Upper lobe of right lung (tissue), 1 donor: Measurements from ENCODE around the gene SMARCAD1. TPM values are rescaled to one million over a fixed set of nuclear protein-coding genes. Genes with fewer than 3 reads are reported as not detected.
A peak's percentile ranks its signal among the peaks of the same experiment; 100 is the strongest.
"Not testable (repeated sequence)": the region's sequence is repeated elsewhere in the genome, so short reads cannot be mapped to it uniquely, and the experiment has no call there.

ENCODE experiments used
- ATAC-seq: fragments of 200-7000 bp; cut with Tn5 transposase; one replicate; pipeline ENCODE4 v1.9.1; 2020; ENCODE audit warnings: mild to moderate bottlenecking, moderate library complexity
- DNase-seq: peaks from one replicate; pipeline ENCODE4 v3.0.0-alpha.2; 2020
- H3K27ac ChIP-seq: fragments of 200-600 bp; one replicate; pipeline ENCODE4 v1.8.0; 2022
- H3K27me3 ChIP-seq: fragments of 200-600 bp; one replicate; pipeline ENCODE4 v1.8.0; 2022; ENCODE audit warnings: mild to moderate bottlenecking
- H3K36me3 ChIP-seq: fragments of 200-600 bp; one replicate; pipeline ENCODE4 v1.8.0; 2022
- H3K4me1 ChIP-seq: fragments of 200-600 bp; one replicate; pipeline ENCODE4 v1.8.0; 2022
- H3K4me3 ChIP-seq: fragments of 200-600 bp; one replicate; pipeline ENCODE4 v1.8.0; 2022; ENCODE audit warnings: mild to moderate bottlenecking
- H3K9me3 ChIP-seq: fragments of 200-600 bp; one replicate; pipeline ENCODE4 v1.8.0; 2022
- CTCF ChIP-seq: fragments of 200-600 bp; IDR thresholded peaks from one replicate; pipeline ENCODE4 v1.8.0; 2022; ENCODE audit warnings: antibody characterized with exemption
- intact Hi-C: fragments of 100-400 bp; cut with DNase I; formaldehyde crosslinking; loops from one replicate; pipeline ENCODE4 v1.11.0; 2022
- total RNA-seq: library from RNA; stranded (reverse); fragmentation: NEBNext Ultra II Directional; extraction: Animal tissue kit (Norgen Biotek cat#: 25700); gene quantifications from one replicate; pipeline ENCODE4 v1.2.1, GENCODE V29; 2021
- donor health status: DM: no; HTN: yes; CAD: no; lungs with severe emphysema.

SMARCAD1 gene
- total RNA-seq, 1 donor from 2014 or later: 21.0 TPM

GRCh38 chr4:94307231-94307871 lies 99.7 kb downstream of the SMARCAD1 start:
- ATAC-seq (no peak), DNase-seq (no peak)
- no peak for TF ChIP-seq CTCF
- H3K27ac ChIP-seq: no peak overlapping the region
- no peaks in the 10 kb centered on the region for H3K27me3 ChIP-seq
- H3K9me3 ChIP-seq: no peaks in the 10 kb centered on the region
- H3K36me3 ChIP-seq: no peaks in the 10 kb centered on the region
- intact Hi-C loops: no loop called here
- no peaks in the 10 kb centered on the region for H3K4me1 ChIP-seq
- no peak overlapping the region for H3K4me3 ChIP-seq

- intact Hi-C loops, H3K27ac ChIP-seq, H3K4me1 ChIP-seq, DNase-seq, H3K36me3 ChIP-seq, H3K4me3 ChIP-seq, ATAC-seq, H3K9me3 ChIP-seq, H3K27me3 ChIP-seq: not testable (repeated sequence)
These were observed 112.3 kb downstream of the SMARCAD1 start for GRCh38 chr4:94319927-94320326.

DNA sequence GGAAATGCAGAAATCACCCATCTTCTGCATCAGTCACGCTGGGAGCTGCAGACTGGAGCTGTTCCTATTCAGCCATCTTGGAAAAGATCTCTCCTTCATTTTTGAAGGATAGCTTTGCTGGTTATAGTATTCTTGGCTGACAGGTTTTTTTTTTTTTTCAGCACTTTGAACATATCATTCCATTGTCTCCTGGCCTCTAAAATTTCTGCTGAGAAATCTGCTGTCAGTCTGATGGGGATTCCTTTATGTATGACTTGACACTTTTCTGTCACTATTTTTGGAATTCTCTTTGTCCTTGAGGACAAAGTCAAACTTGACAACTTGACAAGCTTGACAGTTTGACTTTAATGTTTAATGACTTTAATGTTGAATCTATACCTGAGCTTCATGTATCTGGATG lies 118.2 kb downstream of the SMARCAD1 start:
- Histone ChIP-seq H3K27ac (no peak overlapping the region), H3K9me3 (peaks cover 12% of the 10 kb centered on the region), H3K36me3 (no peaks in the 10 kb centered on the region), H3K27me3 (no peaks in the 10 kb centered on the region), H3K4me3 (no peak overlapping the region), H3K4me1 (no peaks in the 10 kb centered on the region)
- DNase-seq: no peak
- intact Hi-C loops: no loop called here
- TF ChIP-seq CTCF: no peak
- ATAC-seq: no peak

GRCh38 chr4:94329933-94330332 lies 122.3 kb downstream of the SMARCAD1 start:
- ATAC-seq: no peak
- Histone ChIP-seq H3K36me3 (no peaks in the 10 kb centered on the region), H3K4me3 (no peak overlapping the region), H3K9me3 (peaks cover 12% of the 10 kb centered on the region), H3K27ac (no peak overlapping the region), H3K27me3 (no peaks in the 10 kb centered on the region), H3K4me1 (no peaks in the 10 kb centered on the region)
- intact Hi-C loops: no loop called here
- TF ChIP-seq CTCF: no peak
- DNase-seq: no peak

GRCh38 chr4:94332983-94333590 lies 125.4 kb downstream of the SMARCAD1 start:
- DNase-seq (no peak), ATAC-seq (no peak)
- Histone ChIP-seq H3K27me3 (no peaks in the 10 kb centered on the region), H3K27ac (no peak overlapping the region), H3K36me3 (no peaks in the 10 kb centered on the region), H3K9me3 (no peaks in the 10 kb centered on the region), H3K4me1 (no peaks in the 10 kb centered on the region), H3K4me3 (no peak overlapping the region)
- TF ChIP-seq CTCF: peak; percentile 11
- intact Hi-C loops: no loop called here

DNA sequence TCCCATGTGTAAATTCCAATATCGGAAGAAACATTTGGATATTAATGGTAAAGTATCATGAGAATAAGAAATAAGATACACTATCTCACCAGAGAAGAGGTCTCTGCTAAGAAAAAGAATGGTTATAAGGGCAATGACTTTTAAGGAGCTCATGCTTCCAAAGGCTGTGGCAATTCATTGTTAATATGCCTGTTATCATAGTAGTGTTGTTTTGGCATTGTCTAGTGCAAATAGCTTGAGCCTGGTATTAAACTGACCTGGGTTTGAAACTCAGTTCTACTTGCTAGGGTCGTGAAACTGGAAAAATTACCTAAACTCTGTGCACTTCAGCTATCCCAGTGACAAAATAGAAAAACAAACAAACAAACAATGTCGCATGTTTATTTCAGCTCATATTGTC lies 126.2 kb downstream of the SMARCAD1 start:
- Histone ChIP-seq H3K4me3 (no peak overlapping the region), H3K27me3 (no peaks in the 10 kb centered on the region), H3K27ac (no peak overlapping the region), H3K9me3 (no peaks in the 10 kb centered on the region), H3K4me1 (no peaks in the 10 kb centered on the region), H3K36me3 (no peaks in the 10 kb centered on the region)
- ATAC-seq (no peak), DNase-seq (no peak)
- intact Hi-C loops: no loop called here
- TF ChIP-seq CTCF: no peak
